Sigmoid colon (tissue), 7 donors: ENCODE results near the gene B3GAT2. TPM values are rescaled to one million over a fixed set of nuclear protein-coding genes. Genes with fewer than 3 reads are reported as not detected.

ENCODE experiments used
- DNase-seq: peaks from one replicate; pipeline ENCODE4 v3.0.0-alpha.2; 2019
- H3K27ac ChIP-seq, 4 donors: fragments of 200-600 bp; sonication (generic); one replicate each; pipeline ENCODE4 v1.5.1; 2016 to 2019; ENCODE audit warnings: mild to moderate bottlenecking in 1 of 4
- H3K27me3 ChIP-seq, 3 donors: fragments of 200-600 bp; sonication (generic); one replicate each; pipeline ENCODE4 v1.5.1; 2019; ENCODE audit warnings: mild to moderate bottlenecking in 1 of 3
- H3K36me3 ChIP-seq, 4 donors: fragments of 200-600 bp; sonication (generic); one replicate each; pipeline ENCODE4 v1.5.1; 2016 to 2019
- H3K4me1 ChIP-seq, 4 donors: fragments of 200-600 bp; sonication (generic); one replicate each; pipeline ENCODE4 v1.5.1; 2017 to 2019
- H3K4me3 ChIP-seq, 4 donors: fragments of 200-600 bp; sonication (generic); one replicate each; pipeline ENCODE4 v1.5.1; 2017 to 2019; ENCODE audit warnings: mild to moderate bottlenecking in 2 of 4, moderate library complexity in 1 of 4
- H3K9me3 ChIP-seq, 4 donors: fragments of 200-600 bp in 3 of 4; sonication (generic) in 3 of 4; one replicate each; pipeline versions ENCODE4 v1.5.1 to v1.6.1; 2013 to 2019
- EP300 ChIP-seq, 4 donors: sonication (generic); formaldehyde crosslinking; IDR thresholded peaks; one replicate each; pipeline ENCODE4 v1.6.1; 2017; ENCODE audit warnings: antibody characterized with exemption in 4 of 4
- POLR2A ChIP-seq, 2 donors: fragments of 450-650 bp; IDR thresholded peaks; one replicate each; pipeline ENCODE4 v1.6.1; 2016; ENCODE audit warnings: antibody characterized with exemption in 2 of 2, mild to moderate bottlenecking in 2 of 2, moderate library complexity in 2 of 2
- POLR2AphosphoS5 ChIP-seq, 4 donors: sonication (generic); formaldehyde crosslinking; IDR thresholded peaks; one replicate each; pipeline ENCODE4 v1.6.1; 2017; ENCODE audit warnings: antibody characterized with exemption in 4 of 4
- WGBS, 2 donors: extraction: QIAGEN DNeasy Blood & Tissue Kit; methylation state at CpG; one replicate each; pipeline ENCODE4 v1.1.7; 2013; 5-methylcytosine and 5-hydroxymethylcytosine counted together
- intact Hi-C: fragments of 100-400 bp; cut with DNase I; formaldehyde crosslinking; loops from one replicate; pipeline ENCODE4 v1.15.1; 2023
- polyA plus RNA-seq, 3 donors: library from polyadenylated mRNA; stranded (reverse); fragments of 200-250 nt; gene quantifications; one replicate each; pipeline ENCODE4 v1.2.3, GENCODE V29; 2013
- total RNA-seq, 4 donors: library from RNA; depleted of rRNA; stranded (reverse); fragments of >200 nt; gene quantifications; one replicate each; pipeline ENCODE4 v1.1.0, GENCODE V29; 2016
- TF ChIP-seq, protein P1 (sequence below), 4 experiments: fragments of 450-650 bp in 3 of 4; fragments of 200-600 bp in 1 of 4; IDR thresholded peaks; one replicate each; pipeline ENCODE4 v1.5.1; 2016 to 2019; ENCODE audit warnings: antibody characterized with exemption in 4 of 4, mild to moderate bottlenecking in 3 of 4, moderate library complexity in 2 of 4
- donor health status: healthy with polysubstance abuse.
- donor health status: Bipolar disorder and iron deficiency.
- donor health status: healthy.

Gene B3GAT2
- total and polyA plus RNA-seq, 7 donors, result under 0.01 to 0.28 (median 0.17) TPM; not detected in 3

DNA sequence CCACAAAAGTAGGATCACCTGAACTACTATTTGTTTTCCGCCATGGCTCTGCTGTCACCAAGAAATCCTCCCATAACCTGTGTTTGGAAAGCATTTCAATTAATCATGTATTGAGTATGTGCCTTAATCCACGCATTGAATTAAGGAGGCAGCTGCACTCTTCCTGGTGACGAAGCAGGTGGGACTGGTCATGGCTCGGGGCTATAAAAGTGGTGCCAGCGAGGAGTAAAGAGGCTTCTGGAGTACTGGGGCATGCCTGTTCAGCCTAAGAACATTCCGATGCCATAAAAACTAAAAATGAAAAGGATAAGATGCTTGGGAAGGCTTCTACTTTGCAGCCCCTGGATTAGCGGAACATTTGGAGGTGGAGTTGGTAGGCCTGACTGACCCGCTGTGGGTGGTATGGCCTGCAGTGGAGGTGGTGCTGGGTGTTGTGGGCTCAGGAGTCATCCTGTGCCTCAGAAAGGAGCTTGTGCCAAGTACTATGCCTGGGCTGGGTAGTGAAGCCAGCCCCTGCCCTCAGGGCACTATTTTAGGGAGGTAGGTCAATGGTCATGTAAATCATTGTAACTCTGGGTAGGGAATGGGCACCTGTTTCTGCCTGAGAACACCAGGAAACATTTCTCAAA, 110.5 kb downstream of the B3GAT2 start:
- 97 to 98% methylated on average over 8 of the region's 8 CpGs for WGBS, 2 donors
- H3K4me3 ChIP-seq, result no peak overlapping the region
- no peaks in the 10 kb centered on the region for H3K27me3 ChIP-seq
- H3K36me3 ChIP-seq, result no peaks in the 10 kb centered on the region
- intact Hi-C loops, result no loop called here
- no peaks in the 10 kb centered on the region for H3K9me3 ChIP-seq
- DNase-seq, result no peak
- TF ChIP-seq, protein P1, sequence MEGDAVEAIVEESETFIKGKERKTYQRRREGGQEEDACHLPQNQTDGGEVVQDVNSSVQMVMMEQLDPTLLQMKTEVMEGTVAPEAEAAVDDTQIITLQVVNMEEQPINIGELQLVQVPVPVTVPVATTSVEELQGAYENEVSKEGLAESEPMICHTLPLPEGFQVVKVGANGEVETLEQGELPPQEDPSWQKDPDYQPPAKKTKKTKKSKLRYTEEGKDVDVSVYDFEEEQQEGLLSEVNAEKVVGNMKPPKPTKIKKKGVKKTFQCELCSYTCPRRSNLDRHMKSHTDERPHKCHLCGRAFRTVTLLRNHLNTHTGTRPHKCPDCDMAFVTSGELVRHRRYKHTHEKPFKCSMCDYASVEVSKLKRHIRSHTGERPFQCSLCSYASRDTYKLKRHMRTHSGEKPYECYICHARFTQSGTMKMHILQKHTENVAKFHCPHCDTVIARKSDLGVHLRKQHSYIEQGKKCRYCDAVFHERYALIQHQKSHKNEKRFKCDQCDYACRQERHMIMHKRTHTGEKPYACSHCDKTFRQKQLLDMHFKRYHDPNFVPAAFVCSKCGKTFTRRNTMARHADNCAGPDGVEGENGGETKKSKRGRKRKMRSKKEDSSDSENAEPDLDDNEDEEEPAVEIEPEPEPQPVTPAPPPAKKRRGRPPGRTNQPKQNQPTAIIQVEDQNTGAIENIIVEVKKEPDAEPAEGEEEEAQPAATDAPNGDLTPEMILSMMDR (IDR thresholded peaks at IDR 0.05), result no peak
- no peak for TF ChIP-seq EP300 (IDR thresholded peaks at IDR 0.05)
- TF ChIP-seq POLR2A (IDR thresholded peaks at IDR 0.05), result no peak
- TF ChIP-seq POLR2AphosphoS5 (IDR thresholded peaks at IDR 0.05), result no peak
- H3K4me1 ChIP-seq, result no peaks in the 10 kb centered on the region
- no peak overlapping the region for H3K27ac ChIP-seq

DNA sequence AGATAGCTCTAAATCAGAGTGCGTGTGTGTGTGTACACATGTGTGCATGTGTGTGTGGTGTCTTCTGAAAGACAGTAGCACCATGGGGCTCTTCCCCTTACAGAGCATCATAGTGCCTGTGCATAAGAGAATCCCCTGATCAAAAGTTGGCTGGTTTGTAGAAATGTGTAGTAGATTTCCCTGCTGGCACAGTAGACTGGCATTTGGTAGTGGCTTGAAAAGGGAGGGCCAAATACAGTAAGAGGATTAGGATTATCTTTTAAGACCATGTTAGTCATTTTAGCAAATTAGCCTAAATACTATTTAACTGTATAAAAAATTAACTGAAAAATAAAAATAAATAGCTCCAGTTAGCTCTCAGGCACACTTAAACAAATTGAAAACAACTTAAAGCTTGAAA, 112.6 kb downstream of the B3GAT2 start:
- TF ChIP-seq POLR2AphosphoS5 (IDR thresholded peaks at IDR 0.05), result no peak
- TF ChIP-seq EP300 (IDR thresholded peaks at IDR 0.05), result no peak
- TF ChIP-seq POLR2A (IDR thresholded peaks at IDR 0.05), result no peak
- TF ChIP-seq, protein P1 (IDR thresholded peaks at IDR 0.05), result no peak
- no peaks in the 10 kb centered on the region for H3K36me3 ChIP-seq
- H3K4me1 ChIP-seq, result no peaks in the 10 kb centered on the region
- 96% methylated on average over 1 of the region's 1 CpG for WGBS, 2 donors
- intact Hi-C loops, result no loop called here
- no peak overlapping the region for H3K27ac ChIP-seq
- H3K9me3 ChIP-seq, result no peaks in the 10 kb centered on the region
- H3K27me3 ChIP-seq, result no peaks in the 10 kb centered on the region
- no peak overlapping the region for H3K4me3 ChIP-seq
- DNase-seq, result no peak

DNA sequence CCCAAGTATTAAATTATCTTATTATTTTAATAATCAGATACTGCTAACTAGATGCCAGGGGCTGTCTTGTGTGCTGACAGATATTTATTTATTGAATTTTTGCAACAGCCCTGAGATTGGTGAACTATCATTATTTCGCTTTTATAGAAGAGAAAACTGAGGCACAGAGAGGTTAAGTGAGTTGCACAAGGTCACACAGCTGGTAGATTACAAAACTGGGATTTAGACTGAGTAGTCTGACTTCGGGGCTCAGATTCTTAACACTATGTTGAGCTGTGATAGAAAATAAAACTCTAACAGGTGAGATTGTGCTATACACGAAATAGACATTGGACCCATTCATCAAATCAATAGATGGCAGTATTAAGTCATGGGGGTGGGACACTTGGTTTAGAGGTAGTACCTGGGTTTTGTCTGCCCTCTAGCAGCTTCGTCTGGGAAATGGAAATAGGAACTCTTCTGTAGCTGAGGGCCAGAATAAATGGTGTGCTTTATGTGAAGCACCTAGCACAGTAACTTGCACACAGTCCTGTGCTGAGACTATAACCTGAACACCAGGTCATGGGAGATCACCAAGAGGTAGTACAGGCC, 113.4 kb downstream of the B3GAT2 start:
- Histone ChIP-seq H3K4me3 (no peak overlapping the region), H3K27me3 (no peaks in the 10 kb centered on the region), H3K4me1 (no peaks in the 10 kb centered on the region), H3K27ac (no peak overlapping the region), H3K9me3 (no peaks in the 10 kb centered on the region), H3K36me3 (peaks cover 0 to 3% (median 0%) of the 10 kb centered on the region in 4 donors)
- intact Hi-C loops, result no loop called here
- no peak for TF ChIP-seq EP300 (IDR thresholded peaks at IDR 0.05)
- no peak for TF ChIP-seq POLR2A (IDR thresholded peaks at IDR 0.05)
- TF ChIP-seq POLR2AphosphoS5 (IDR thresholded peaks at IDR 0.05), result no peak
- TF ChIP-seq, protein P1 (IDR thresholded peaks at IDR 0.05), result no peak
- DNase-seq, result no peak
- 91% methylated on average over 4 of the region's 4 CpGs for WGBS, 2 donors

DNA sequence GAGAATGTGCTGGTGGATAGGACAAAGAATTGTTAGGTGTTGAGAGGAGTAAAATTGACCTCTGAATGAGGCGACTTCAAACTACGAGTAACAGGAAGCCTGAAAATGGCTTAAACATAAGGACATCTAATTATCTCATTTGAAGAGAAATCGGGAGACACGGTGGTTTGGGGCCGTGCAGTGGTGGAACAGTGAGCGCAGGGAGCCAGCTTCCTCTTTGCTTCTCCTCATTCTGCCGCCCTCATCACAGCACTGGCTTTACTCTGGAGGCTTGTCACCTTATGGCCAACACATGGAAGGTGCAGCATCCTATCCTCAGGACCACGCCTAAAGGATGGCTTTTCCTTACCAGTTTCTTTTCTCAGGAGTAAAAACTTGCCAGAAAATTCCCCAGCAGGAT, 114.3 kb downstream of the B3GAT2 start:
- H3K4me1 ChIP-seq, result no peaks in the 10 kb centered on the region
- H3K4me3 ChIP-seq, result no peak overlapping the region
- H3K27me3 ChIP-seq, result no peaks in the 10 kb centered on the region
- 95 to 97% methylated on average over 8 of the region's 8 CpGs for WGBS, 2 donors
- no peak overlapping the region for H3K27ac ChIP-seq
- DNase-seq, result no peak
- H3K9me3 ChIP-seq, result no peaks in the 10 kb centered on the region
- TF ChIP-seq, protein P1 (IDR thresholded peaks at IDR 0.05), result no peak
- TF ChIP-seq EP300 (IDR thresholded peaks at IDR 0.05) (no peak), POLR2AphosphoS5 (IDR thresholded peaks at IDR 0.05) (no peak), POLR2A (IDR thresholded peaks at IDR 0.05) (no peak)
- intact Hi-C loops, result no loop called here
- H3K36me3 ChIP-seq, result peaks cover 0 to 10% (median 0%) of the 10 kb centered on the region in 4 donors
